GM19193 (cell line): ENCODE data around the gene B4GALNT4.

Source experiments
- POLR2A ChIP-seq: IDR thresholded peaks from 4 replicates; pipeline ENCODE4 v1.6.1; 2011; ENCODE audit not compliant: insufficient read depth, insufficient read length; ENCODE audit errors: extremely low read depth

B4GALNT4 gene

DNA sequence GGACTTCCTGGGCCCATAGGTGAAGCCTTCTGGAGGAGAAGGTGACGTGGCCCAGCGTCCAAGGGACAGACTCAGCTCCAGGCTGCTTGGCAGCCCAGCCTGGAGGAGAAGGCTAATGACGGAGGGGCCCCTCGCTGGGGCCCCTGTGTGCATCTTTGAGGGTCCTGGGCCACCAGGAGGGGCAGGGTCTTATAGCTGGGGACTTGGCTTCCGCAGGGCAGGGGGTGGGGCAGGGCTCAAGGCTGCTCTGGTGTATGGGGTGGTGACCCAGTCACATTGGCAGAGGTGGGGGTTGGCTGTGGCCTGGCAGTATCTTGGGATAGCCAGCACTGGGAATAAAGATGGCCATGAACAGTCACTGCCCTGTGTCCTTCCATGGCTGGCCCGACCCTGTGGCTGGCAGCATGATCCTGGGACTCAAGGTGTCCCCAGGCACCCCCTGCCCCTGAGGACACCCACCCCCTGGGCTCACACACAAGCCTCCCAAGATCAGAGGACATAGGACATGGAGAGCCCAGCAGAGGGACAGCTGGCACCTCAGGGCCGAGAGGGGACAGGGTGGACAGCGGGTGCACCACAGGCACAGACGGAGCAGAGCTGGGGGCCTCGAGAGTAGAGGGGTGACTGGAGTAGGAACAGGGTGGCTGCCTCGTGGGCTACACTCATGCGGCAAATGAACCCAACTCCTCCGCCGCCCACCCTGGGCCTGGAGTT, 35.4 kb downstream of the B4GALNT4 start:
- TF ChIP-seq POLR2A: no peak

DNA sequence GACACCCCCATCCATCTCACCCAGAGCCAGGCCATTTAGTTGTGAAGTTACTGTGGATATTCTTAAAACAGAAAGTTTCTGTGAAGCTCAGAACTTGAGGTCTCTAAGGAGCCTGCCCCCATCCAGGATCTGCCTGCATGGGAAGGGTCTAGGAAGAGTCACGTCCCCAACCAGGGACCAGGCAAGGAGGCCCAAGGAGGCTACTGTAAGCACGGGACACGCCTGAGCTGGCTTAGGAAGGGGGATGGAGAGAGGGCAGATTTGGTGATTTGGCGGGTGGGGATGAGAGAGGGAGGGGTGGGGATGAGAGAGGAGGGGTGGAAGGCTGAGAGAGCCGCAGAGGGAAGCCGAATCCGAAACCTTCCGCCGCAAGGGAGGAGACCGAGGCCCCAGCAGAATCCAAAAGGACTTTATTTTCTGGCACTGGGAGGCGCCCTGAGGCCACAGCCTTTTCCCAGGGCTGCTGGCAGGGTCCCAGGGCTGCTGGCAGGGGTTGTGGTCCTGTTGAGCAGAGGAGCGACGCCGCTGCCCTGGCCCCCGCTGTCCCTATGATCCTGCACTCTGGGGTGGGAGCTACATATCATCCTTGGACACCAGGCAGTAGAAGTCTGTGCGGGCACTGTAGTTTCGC, 36.1 kb downstream of the B4GALNT4 start:
- TF ChIP-seq POLR2A: no peak

DNA sequence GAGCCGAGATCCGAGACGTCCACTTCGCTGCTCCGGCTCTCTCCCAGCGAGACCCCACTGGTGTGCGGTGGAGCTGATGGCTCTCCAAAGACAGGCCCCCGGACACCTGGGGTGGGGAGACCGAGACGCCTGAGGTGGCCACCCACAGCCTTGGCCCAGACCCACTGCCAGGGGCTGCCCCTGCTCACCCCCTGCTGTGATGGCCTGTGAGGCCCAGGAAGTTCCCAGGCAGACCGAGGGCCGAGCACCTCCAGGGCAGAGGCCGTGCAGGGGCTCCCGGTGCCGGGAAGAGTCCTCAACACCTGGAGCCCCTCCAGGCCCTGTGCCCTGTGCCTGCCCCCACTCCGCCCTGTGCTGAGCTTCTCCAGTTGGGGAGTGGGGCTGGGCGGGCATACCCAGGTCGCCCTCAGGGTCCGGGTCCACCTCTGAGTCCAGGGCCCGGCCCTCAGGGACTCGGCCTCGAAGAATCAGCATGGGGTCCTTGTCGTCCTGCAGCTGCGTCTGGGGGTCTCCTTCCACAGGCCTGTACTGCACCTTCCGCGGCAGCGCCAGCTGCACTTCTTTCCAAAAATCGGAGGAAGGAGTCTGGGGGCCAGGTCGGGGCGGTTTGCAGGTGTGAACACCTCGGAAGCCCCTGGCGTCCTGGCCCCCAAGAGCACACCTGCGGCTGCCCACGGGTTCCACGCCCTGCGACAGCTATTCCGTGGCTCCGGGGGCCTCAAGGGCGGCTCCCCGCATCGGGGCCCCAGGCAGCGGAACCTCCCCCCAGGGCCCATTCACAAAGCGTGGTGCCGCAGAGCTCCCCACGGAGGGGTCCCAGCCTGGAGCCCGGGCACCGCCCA, 36.9 kb downstream of the B4GALNT4 start:
- no peak for TF ChIP-seq POLR2A

DNA sequence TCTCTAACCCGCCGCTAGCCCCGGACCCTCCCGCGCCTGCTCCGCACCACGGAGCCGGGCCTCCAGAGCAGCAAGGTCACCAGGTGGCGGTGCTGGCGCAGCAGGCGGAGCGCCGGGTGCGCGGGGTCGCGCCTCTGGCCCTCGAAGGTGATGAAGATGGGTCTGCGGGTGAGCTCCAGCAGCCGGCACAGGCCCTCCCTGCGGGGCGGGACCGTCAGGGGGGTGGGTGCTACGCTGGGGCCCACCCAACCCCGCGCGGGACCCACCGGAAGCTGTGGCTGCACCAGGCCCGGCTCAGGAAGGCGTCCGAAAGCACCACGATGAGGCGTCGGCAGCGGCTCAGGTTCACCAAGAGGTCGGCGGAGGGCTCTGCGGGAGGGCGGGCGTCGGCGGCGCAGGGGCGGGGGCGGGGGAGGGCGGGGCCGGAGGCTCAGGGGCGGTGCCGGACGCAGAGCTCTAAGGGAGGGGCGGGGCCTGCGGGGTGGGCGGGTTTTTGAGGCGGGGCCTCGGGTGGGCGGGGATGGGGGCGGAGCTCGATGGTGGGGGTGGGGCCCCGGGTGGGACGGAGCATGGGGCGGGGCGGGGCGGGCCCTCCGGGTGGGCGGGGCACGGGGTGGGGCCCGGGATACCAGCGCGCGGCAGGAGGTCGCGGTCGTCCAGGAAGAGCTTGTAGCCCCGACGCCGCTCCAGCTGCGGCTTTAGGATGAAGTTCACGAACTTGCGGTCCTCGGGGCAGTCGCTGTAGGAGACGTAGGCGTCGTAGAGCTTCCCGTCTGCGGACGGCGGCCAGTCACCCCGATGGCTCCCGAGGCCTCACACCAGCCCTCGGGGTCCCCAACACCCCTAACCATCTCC, 37.7 kb downstream of the B4GALNT4 start:
- no peak for TF ChIP-seq POLR2A

DNA sequence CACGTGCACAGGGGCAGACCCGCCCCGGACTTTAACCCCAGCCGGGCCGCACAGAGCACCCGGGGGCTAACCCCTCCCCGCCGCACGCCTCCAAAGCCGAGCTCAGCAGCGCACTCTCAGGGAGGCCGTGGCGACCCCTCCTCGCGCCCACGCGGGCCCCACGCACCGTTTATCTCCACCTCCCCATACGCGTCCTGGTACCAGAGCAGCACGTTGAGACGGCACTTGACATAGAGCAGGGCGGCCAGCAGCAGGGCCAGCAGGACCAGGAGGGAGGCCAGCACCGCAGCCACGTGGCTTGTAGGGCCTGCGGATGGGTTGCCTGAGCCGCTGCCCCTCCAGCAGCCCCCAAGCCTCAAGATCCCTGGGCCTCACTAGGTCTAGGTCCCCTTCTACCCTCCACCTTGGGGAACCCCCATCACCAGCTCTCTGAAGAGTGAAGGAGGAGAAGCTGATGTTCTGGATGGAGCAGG, 38.4 kb downstream of the B4GALNT4 start:
- no peak for TF ChIP-seq POLR2A

GRCh38 chr11:408154-409007, 39.1 kb downstream of the B4GALNT4 start:
- TF ChIP-seq POLR2A: no peak

DNA sequence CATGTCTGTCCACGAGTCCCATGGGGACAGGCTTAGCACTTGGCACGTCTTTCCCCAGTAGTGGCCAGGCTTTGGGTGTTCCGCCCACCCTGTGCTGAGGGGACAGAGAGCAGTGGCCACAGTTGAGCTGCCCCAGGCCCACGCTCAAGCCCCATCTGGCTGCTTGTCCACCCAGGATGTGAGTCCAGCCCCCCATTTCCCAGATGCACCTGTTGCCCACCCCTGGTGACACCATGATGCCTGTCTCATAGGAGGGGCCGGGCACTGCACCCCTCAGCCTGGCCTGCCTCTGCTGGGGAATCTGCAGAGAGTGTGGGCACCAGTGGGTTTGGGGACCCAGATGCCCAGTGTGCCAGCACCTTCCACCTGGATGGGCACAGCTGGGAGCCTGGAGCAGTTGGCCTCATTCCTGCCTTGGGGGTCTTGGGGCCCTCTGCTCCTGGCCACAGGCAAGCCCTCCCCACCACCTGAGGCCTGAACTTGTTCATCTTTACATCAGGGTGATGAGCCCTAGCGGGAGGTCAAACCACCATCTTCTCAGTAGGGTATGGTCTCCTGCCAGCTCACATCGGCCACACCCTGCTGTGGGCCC, 39.8 kb downstream of the B4GALNT4 start:
- TF ChIP-seq POLR2A: no peak

DNA sequence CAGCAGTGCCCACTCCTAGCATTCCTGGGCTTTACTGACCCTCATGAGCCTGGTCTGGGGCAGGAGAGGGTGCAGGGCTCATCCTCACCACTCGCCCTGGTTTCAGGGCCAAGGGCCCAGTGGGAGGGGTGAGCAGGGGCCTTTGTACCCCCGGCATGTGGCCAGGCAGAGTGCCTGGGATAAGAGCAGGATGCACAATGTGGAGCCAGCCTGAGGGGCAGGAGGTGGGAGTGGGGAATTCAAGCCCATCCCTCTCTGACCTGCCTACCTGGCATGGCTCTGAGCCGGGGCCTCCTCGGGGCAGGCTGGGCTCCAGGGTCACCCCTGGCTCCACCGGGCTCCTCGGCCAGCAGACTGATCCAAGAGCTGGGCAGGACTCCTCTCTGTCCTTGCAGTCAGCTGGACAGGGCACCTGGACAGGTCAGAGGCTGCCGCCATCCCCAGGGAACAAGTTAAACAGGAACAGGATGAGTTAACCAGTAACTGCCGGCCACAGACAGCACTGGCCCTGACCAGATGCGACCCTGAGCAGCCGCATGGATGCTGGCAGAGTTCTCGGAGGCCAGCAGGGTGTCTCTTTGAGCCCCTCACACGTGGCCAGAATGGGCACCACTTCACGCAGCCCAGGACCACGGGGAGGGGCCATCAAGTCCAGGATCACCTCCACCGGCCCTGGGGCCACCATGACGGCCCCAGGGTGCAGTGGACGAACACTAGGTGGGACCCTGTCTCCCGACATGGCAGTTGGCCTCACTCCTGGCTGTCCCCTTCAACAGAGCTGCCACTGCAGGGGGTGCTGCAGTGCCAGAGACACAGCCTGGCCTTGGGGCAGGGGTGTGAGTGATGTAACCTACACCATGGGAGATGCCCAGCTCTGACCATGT, 40.5 kb downstream of the B4GALNT4 start:
- TF ChIP-seq POLR2A: no peak

DNA sequence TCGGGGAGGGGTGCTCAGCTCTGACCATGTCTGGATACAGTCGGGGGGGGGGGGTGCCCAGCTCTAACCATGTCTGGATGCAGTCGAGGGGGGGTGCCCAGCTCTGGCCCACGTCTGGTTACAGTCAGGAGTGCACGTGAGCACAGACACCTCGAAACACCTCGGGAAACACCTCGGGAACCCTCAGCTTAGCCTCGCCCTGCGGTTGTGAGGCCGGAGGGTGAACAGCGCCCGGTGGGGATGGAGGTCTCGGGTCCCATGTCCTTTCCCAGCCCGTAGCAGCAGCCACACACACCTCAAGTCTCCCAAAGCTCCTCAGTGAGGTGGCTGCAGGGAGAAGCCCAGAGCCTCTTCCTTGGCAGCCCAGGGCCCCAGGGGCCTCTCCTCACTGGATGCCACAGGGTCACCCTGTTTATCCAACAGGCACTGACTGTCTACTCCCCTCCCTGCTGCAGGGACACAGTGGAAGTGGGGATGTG, 43.4 kb downstream of the B4GALNT4 start:
- no peak for TF ChIP-seq POLR2A

GRCh38 chr11:413120-414081, 44.1 kb downstream of the B4GALNT4 start:
- no peak for TF ChIP-seq POLR2A

- no peak for TF ChIP-seq POLR2A
Observed at GRCh38 chr11:414318-414857, 45.1 kb downstream of the B4GALNT4 start.
